COLO829 (cell line): Measurements from ENCODE around the gene ATAD3C.
A peak's percentile ranks its signal among the peaks of the same experiment; 100 is the strongest.
"Not testable (repeated sequence)": the region's sequence is repeated elsewhere in the genome, so short reads cannot be mapped to it uniquely, and the experiment has no call there.

ENCODE experiments used
- DNase-seq: peaks from one replicate; pipeline ENCODE4 v3.0.0; 2012; ENCODE audit warnings: low spot score

Gene ATAD3C

DNA sequence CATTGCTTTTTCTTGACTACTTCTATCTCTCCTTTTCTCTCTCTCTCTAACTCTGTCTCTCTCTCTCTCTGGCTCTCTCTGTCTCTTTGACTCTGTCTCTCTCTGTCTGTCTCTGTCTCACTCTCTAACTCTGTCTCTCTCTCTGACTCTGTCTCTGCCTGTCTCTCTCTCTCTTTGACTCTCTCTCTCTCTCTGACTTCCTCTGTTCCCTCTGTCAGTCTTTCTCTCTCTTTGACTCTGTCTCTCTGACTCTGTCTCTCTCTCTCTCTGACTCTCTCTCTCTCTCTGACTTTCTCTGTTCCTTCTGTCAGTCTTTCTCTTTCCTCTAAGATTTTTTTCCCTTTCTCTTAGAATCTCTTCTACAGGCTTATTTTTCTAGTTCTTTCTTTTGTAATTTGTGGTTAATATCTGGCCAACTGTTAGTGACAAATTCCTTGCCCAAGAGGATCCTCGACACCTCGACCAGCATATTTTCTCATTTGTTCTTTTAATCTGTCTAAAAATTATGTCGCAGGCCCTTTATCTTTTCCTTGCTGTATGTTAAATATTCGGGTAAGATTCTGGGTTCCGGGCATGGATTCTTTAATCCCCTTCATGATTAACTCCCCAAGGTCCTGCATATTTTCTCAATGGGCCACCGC is at the start of gene ATAD3C:
Gene ATAD3C (plus strand): TSS at position 591 of the 641 bp plus-strand sequence. CDS start 995 bp downstream, outside the sequence.
- no peak for DNase-seq

DNA sequence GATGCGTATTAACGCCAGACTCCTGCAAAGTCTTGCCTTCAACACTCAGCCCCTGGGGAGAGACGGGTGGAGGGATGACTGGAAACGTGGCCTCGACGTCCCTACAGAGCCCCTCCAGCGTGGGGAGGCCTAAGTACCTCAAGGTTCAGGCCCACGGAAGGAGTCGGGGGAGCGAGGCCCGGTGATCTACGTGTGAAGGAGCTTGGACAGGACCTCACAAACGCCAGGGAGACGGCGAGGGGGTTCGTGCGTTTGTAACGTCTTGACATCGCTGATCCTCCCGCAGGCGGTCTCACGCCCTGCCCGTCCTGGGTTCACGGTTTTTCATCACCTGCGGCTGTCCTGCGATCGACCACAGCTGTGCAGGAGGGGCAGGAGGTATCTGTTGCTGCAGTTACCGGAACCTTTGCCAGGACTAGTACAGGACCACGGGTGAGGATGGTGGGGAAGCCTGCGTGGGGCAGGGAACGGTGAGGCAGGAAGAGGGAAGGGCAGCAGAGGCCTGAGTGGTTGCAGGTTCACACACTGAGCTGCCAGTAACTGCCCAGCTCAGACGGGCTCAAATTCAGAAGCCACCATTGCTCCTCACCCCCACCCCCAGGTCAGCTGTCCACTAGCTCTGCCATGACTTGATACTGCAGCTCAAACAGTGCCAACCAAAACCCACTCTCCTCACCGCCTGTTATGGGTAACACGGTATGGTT is 49.5 kb upstream of the ATAD3C start:
- no peak for DNase-seq

- no peak for DNase-seq
Measured at GRCh38 chr1:1400576-1401456, 48.7 kb upstream of the ATAD3C start.

GRCh38 chr1:1401457-1402010 is 48.0 kb upstream of the ATAD3C start:
- DNase-seq: no peak

GRCh38 chr1:1402072-1402900 is 47.2 kb upstream of the ATAD3C start:
- peak; percentile 41 for DNase-seq

DNA sequence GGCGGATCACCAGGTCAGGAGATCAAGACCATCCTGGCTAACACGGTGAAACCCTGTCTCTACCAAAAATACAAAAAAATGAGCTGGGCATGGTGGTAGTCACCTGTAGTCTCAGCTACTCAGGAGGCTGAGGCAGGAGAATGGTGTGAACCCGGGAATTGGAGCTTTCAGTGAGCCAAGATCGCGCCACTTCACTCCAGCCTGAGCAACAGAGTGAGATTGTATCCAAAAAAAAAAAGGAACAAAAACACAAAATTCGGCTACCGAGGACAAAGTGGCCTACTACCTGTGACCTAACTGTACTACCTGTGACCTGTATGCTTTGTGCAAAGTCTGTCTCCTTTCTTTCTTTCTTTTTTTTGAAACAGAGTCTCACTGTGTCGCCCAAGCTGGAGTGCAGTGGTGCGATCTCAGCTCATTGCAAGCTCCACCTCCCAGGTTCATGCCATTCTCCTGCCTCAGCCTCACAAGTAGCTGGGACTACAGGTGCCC is 46.5 kb upstream of the ATAD3C start:
- DNase-seq: not testable (repeated sequence)

DNA sequence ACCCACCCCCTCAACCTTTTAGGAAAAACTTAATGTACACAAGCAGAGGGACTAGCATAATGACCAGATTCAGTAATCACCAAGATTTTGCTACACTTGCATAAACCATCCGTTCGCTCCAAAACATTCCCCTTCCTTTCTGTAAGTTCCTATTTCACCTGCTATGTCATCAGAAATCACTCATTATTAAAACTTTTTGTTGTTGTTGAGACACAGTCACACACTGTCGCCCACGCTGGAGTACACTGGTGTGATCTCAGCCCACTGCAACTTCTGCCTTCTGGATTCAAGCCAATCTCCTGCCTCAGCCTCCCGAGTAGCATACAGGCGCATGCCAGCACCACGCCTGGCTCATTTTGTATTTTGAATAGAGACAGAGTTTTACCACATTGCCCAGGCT is 45.8 kb upstream of the ATAD3C start:
- no peak for DNase-seq

- no peak for DNase-seq
Measured at GRCh38 chr1:1406101-1406820, 43.2 kb upstream of the ATAD3C start.

DNA sequence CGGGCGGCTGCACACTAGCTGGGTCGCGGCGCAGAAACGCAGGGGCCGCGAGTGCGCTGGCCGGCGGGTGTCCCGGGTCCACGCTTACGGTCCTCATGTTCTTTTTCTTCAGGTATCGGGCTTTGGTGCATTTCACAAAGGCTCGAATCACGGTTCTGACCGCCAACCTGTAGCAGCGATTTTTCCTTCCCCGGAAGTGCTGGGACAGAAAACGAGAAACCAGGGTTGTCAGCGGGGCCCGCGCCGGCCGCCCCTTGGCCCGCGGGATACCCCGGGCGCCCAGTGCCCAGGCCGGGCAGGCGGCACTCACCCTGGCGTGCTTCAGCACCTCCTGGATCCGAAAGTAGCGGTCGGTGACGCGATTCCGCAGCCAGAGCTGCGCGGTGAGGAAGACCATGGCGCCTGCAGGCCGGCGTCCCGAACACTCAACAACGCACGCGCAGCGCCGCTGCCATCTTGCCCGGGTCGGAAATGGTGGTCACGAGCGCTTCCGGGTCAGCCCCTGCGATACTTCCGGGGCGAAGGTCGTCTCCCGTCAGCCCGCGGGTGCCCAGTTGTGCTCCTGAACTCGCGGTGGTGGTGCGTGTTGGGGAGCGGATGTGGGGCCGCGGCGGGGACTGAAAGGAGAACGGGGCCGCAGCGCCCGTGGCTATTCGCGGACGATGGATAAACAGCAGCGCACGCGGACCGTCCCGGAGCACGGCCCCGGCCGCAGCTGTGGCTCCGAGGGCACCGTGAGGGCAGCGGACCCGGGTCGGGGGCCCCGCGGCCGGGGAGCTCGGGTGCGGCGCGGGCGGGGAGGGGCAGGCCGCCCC is 42.5 kb upstream of the ATAD3C start, which contains the start of gene MRPL20:
Gene MRPL20 (minus strand): TSS at position 473 of the 815 bp plus-strand sequence. CDS start 76 bp downstream, at position 397.
- DNase-seq: peak; percentile 86

GRCh38 chr1:1407636-1408318 is 41.7 kb upstream of the ATAD3C start:
- DNase-seq: peak; percentile 28

GRCh38 chr1:1410238-1410637 is 39.3 kb upstream of the ATAD3C start:
- DNase-seq: not testable (repeated sequence)

DNA sequence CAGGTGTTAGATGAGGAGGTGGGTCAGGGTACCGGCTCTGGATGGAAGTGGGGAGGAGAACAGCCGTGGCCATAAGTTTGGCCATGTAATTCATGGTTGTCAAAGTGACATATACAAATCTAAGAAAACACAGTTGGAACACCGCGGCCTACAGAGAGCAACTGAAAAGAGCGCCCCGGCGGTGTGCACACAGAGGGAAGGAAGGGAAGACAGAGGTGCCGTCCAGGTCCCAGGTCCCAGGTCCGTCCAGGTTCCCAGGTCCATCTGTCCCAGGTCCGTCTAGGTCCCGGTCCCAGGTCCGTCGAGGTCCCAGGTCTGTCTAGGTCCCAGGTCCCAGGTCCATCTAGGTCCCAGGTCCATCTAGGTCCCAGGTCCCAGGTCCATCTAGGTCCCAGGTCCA is 37.9 kb upstream of the ATAD3C start:
- no peak for DNase-seq

DNA sequence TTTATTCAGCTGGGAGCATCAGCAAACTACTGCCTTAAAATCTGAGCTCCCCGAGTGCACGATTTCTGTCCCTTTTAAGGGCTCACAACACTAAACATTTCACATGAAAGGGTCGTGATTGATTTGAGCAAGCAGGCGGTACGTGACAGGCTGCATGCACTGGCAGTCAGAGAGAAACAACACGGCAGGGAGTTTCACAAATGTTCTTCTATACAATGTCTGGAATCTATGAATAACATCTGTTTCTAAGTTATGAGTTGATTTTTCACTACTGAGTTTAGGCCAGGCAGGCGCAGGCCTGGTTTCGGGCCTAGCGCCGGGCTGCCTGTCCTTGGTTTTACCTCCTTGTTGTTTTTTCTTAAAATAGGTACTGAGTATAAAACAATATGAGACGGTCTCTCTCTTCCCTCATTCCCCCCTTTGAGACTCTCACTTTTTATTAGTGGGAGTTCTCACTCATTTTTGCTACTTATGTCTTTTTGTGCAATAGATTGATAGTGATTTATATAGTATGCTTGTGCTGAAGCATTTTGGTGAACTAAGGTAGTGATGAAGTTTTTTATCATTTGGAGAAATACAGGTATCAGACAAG is 37.1 kb upstream of the ATAD3C start:
- DNase-seq: not testable (repeated sequence)

GRCh38 chr1:1415751-1416150 is 33.7 kb upstream of the ATAD3C start:
- DNase-seq: no peak

DNA sequence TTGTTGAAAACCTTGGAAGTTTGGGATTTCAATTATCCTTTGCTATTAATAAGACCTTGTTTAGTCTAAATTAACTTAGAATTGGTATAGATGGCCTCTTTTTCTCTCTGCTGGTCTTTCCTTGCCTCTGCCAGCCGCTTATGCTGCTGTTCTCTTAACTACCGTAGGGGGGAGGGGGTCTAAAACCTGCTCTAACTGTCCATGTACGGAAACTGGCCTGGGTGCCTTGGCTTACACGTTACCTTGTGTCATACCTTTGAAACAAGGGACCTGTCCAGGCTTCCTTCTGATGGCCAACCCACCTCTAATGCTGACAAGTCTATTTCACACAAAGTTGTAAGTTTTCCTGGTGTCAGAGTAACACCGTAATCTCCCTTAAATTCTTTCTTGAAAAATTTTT is 32.1 kb upstream of the ATAD3C start:
- DNase-seq: not testable (repeated sequence)

DNA sequence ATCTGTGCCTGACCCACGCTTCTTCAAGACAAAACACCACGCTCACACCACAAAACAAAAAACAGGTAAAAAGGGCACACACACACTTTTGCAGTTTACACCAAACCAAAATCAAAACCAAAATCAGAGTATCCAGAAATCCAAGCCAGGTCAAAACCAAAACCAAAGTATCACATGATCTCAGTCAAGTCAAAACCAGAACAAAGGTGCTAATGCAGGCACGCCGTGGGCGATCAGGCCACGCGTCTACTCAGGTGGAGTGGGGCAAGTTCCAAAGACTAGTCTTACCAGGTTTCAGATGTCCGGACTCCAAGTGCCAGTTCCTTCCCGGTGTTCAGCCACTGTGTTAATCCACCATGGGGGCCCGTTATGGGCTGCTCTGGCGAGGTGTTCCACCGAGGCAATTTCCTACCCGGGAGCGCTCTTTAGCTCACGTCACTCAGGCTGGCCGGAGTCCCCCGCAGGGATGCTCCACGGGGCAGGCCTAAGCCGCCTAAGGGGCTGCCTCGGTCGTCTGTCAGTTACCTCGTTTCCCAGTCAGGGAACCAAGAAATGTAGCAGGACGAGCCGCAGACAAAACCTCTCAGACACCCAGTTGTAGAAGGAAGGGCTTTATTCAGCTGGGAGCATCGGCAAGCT is 31.5 kb upstream of the ATAD3C start:
- DNase-seq: not testable (repeated sequence)

DNA sequence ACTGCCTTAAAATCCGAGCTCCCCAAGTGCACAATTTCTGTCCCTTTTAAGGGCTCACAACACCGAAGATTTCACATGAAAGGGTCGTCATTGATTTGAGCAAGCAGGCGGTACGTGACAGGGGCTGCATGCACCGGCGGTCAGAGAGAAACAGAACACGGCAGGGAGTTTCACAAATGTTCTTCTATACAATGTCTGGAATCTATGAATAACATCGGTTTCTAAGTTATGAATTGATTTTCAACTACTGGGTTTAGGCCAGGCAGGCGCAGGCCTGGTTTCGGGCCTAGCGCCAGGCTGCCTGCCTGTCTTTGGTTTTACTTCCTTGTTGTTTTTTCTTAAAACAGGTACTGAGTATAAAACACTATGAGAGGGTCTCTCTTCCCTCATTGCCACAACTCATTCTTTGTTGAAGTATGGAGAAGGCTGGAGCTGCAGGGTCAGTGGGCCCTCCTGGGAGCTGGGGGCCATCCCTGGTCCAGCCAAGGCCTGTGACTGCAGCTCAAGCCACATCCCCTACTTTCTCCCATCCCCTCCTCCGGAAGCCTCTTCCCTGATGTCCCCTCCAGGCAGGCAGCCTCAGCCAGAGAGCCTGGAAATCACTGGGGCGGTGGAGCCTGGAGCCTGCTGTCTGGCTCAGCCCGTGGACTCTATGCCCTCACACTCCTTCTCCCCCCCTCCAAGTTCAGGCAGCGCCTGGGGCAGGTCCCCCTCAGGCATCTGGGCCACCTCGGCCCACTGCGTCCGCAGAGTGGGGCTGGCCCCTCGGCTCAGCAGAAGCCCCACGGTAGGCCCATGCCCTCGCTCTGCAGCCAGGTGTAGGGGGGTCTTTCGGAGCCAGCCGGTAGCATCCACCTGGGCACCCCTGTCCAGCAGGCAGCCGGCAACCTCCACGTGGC is 30.8 kb upstream of the ATAD3C start:
- DNase-seq: no peak
